IMR-90 (cell line): ENCODE results near the gene SNED1. TPM values are rescaled to one million over a fixed set of nuclear protein-coding genes. Genes with fewer than 3 reads are reported as not detected.

Experiments
- ATAC-seq: fragments of 200-7000 bp; cut with Tn5 transposase; 2 replicates; pipeline ENCODE4 v1.9.1; 2020; ENCODE audit warnings: low read depth, mild to moderate bottlenecking, moderate library complexity
- BruUV-seq: library from RNA; stranded (reverse); fragments of 400-500 nt; replicated peaks from 2 replicates; lab custom pipeline; 2021; lab: Mats Ljungman, UMichigan
- CTCF ChIA-PET: fragments of 300-600 bp; formaldehyde crosslinking; extraction: SDS; loops from one replicate; lab custom pipeline; 2021; ENCODE audit warnings: antibody characterized with exemption; lab: Yijun Ruan, JAX
- POLR2A ChIA-PET: fragments of 300-600 bp; sonication (Branson Sonifier 250); formaldehyde crosslinking; loops from one replicate; lab custom pipeline; 2022; ENCODE audit warnings: antibody characterized with exemption; ENCODE audit not compliant: unreplicated experiment; lab: Charles Lee
- DNase-seq: peaks from one replicate; pipeline ENCODE4 v3.0.0; 2013
- H2AFZ ChIP-seq: replicated peaks from 2 replicates; pipeline ENCODE3; 2013; ENCODE audit warnings: low read length, mild to moderate bottlenecking; ENCODE audit not compliant: poor library complexity
- H2AK5ac ChIP-seq: 2 replicates; pipeline ENCODE4 v1.6.1; 2013; ENCODE audit warnings: low read depth, low read length, inconsistent platforms
- H2AK9ac ChIP-seq: replicated peaks from 2 replicates; pipeline ENCODE3; 2013; ENCODE audit warnings: mild to moderate bottlenecking, low read depth, low read length, moderate library complexity; ENCODE audit not compliant: poor library complexity
- H2BK120ac ChIP-seq: 2 replicates; pipeline ENCODE4 v1.6.1; 2013; ENCODE audit warnings: low read depth, low read length, inconsistent platforms
- H2BK15ac ChIP-seq: 3 replicates; pipeline ENCODE4 v1.6.1; 2013; ENCODE audit warnings: low read depth, low read length, inconsistent platforms
- H2BK20ac ChIP-seq: 2 replicates; pipeline ENCODE4 v1.6.1; 2013; ENCODE audit warnings: low read depth, mild to moderate bottlenecking, inconsistent platforms, low read length, moderate library complexity
- H2BK5ac ChIP-seq: 2 replicates; pipeline ENCODE4 v1.6.1; 2013; ENCODE audit warnings: mild to moderate bottlenecking, low read depth, low read length, inconsistent platforms; ENCODE audit not compliant: poor library complexity, severe bottlenecking
- H3K14ac ChIP-seq: replicated peaks from 2 replicates; pipeline ENCODE4 v1.6.1; 2013; ENCODE audit warnings: low read depth, low read length, inconsistent platforms
- H3K18ac ChIP-seq: 2 replicates; pipeline ENCODE4 v1.6.1; 2013; ENCODE audit warnings: low read depth, low read length, control low read depth
- H3K23ac ChIP-seq: 2 replicates; pipeline ENCODE4 v1.6.1; 2013; ENCODE audit warnings: low read depth, low read length, inconsistent platforms
- H3K27ac ChIP-seq: 2 replicates; pipeline ENCODE4 v1.5.1; 2013; ENCODE audit warnings: mild to moderate bottlenecking, control low read depth, low read length; ENCODE audit not compliant: insufficient read depth
- H3K27me3 ChIP-seq: 2 replicates; pipeline ENCODE4 v1.6.1; 2013; ENCODE audit warnings: low read length; ENCODE audit not compliant: control insufficient read depth, insufficient read depth
- H3K36me3 ChIP-seq: 2 replicates; pipeline ENCODE4 v1.6.1; 2013; ENCODE audit warnings: low read length, mixed read lengths; ENCODE audit not compliant: control insufficient read depth, insufficient read depth
- H3K4ac ChIP-seq: 2 replicates; pipeline ENCODE4 v1.6.1; 2013; ENCODE audit warnings: low read depth, low read length, inconsistent platforms
- H3K4me1 ChIP-seq: 2 replicates; pipeline ENCODE4 v1.6.1; 2013; ENCODE audit warnings: low read length, mixed read lengths; ENCODE audit not compliant: control insufficient read depth, insufficient read depth
- H3K4me2 ChIP-seq: 2 replicates; pipeline ENCODE4 v1.6.1; 2013; ENCODE audit warnings: low read depth, mild to moderate bottlenecking, control low read depth, low read length, moderate library complexity
- H3K4me3 ChIP-seq: 2 replicates; pipeline ENCODE4 v1.5.1; 2013; ENCODE audit warnings: low read depth, mild to moderate bottlenecking, control low read depth, low read length, moderate library complexity; ENCODE audit not compliant: insufficient read depth
- H3K56ac ChIP-seq: 2 replicates; pipeline ENCODE4 v1.6.1; 2013; ENCODE audit warnings: low read length, inconsistent platforms; ENCODE audit not compliant: insufficient read depth; ENCODE audit errors: extremely low read depth
- H3K79me1 ChIP-seq, 2 experiments: 2 replicates each; pipeline ENCODE4 v1.6.1; 2013; ENCODE audit warnings: low read length in 2 of 2, inconsistent platforms in 1 of 2, low read depth in 1 of 2
- H3K9ac ChIP-seq: 2 replicates; pipeline ENCODE4 v1.6.1; 2013; ENCODE audit warnings: low read depth, low read length, control low read depth
- H3K9me1 ChIP-seq: 2 replicates; pipeline ENCODE4 v1.6.1; 2013; ENCODE audit warnings: low read length, inconsistent platforms; ENCODE audit not compliant: insufficient read depth
- H3K9me3 ChIP-seq: 2 replicates; pipeline ENCODE4 v1.6.1; 2013; ENCODE audit warnings: low read length; ENCODE audit not compliant: control insufficient read depth, insufficient read depth
- H4K20me1 ChIP-seq: 2 replicates; pipeline ENCODE4 v1.6.1; 2013; ENCODE audit warnings: low read length, inconsistent platforms; ENCODE audit not compliant: insufficient read depth
- H4K5ac ChIP-seq: 2 replicates; pipeline ENCODE4 v1.6.1; 2013; ENCODE audit warnings: mild to moderate bottlenecking, low read depth, low read length, control low read depth
- H4K8ac ChIP-seq, 2 experiments: 2 replicates each; pipeline ENCODE4 v1.6.1; 2013; ENCODE audit warnings: low read depth in 2 of 2, low read length in 2 of 2, control low read depth in 1 of 2, inconsistent platforms in 1 of 2
- H4K91ac ChIP-seq: 2 replicates; pipeline ENCODE4 v1.6.1; 2013; ENCODE audit warnings: low read depth, low read length, inconsistent platforms; ENCODE audit not compliant: insufficient read depth
- BHLHE40 ChIP-seq: fragments of 150-350 bp; IDR thresholded peaks from 2 replicates; pipeline ENCODE4 v1.6.1; 2016; ENCODE audit warnings: mild to moderate bottlenecking, low read depth, low read length
- CEBPB ChIP-seq: IDR thresholded peaks from 2 replicates; pipeline ENCODE4 v1.6.1; 2012; ENCODE audit warnings: low read depth, low read length, improper control_type of control experiment
- CHD1 ChIP-seq: IDR thresholded peaks from 2 replicates; pipeline ENCODE4 v1.6.1; 2012; ENCODE audit warnings: low read depth, low read length, improper control_type of control experiment
- CTCF ChIP-seq: conservative IDR thresholded peaks from 2 replicates; pipeline ENCODE4 v1.5.1; 2012; ENCODE audit warnings: mild to moderate bottlenecking, low read depth, low read length, improper control_type of control experiment
- ELK1 ChIP-seq: fragments of 150-350 bp; IDR thresholded peaks from 2 replicates; pipeline ENCODE4 v1.6.1; 2016; ENCODE audit warnings: low read depth, mild to moderate bottlenecking, low read length, moderate library complexity, borderline replicate concordance
- MAFK ChIP-seq: IDR thresholded peaks from 2 replicates; pipeline ENCODE4 v1.6.1; 2012; ENCODE audit warnings: low read depth, low read length, improper control_type of control experiment
- MAZ ChIP-seq: IDR thresholded peaks from 2 replicates; pipeline ENCODE4 v1.6.1; 2012; ENCODE audit warnings: low read depth, mild to moderate bottlenecking, low read length, improper control_type of control experiment, moderate library complexity, borderline replicate concordance
- MXI1 ChIP-seq: IDR thresholded peaks from 2 replicates; pipeline ENCODE4 v1.6.1; 2012; ENCODE audit warnings: low read depth, mild to moderate bottlenecking, low read length, moderate library complexity, borderline replicate concordance
- NFE2L2 ChIP-seq: fragments of 150-350 bp; IDR thresholded peaks from 2 replicates; pipeline ENCODE4 v1.6.1; 2016; ENCODE audit warnings: low read depth, mild to moderate bottlenecking, low read length
- POLR2A ChIP-seq: IDR thresholded peaks from 2 replicates; pipeline ENCODE4 v1.6.1; 2012; ENCODE audit warnings: mild to moderate bottlenecking, low read depth, low read length
- RCOR1 ChIP-seq: IDR thresholded peaks from 2 replicates; pipeline ENCODE4 v1.6.1; 2012; ENCODE audit warnings: mild to moderate bottlenecking, low read length, improper control_type of control experiment; ENCODE audit not compliant: insufficient replicate concordance
- RFX5 ChIP-seq: IDR thresholded peaks from 2 replicates; pipeline ENCODE4 v1.8.0; 2012; ENCODE audit warnings: low read depth, mild to moderate bottlenecking, low read length, moderate library complexity
- SMC3 ChIP-seq: fragments of 150-350 bp; IDR thresholded peaks from 2 replicates; pipeline ENCODE4 v1.6.1; 2016; ENCODE audit warnings: low read depth, mild to moderate bottlenecking, antibody characterized with exemption, low read length, moderate library complexity
- USF2 ChIP-seq: fragments of 150-350 bp; IDR thresholded peaks from 2 replicates; pipeline ENCODE4 v1.6.1; 2017; ENCODE audit warnings: mild to moderate bottlenecking, antibody characterized with exemption, low read length, low read depth
- WGBS, 2 experiments: methylation state at CpG; one replicate each; pipeline versions ENCODE4 v1.1.5 to v1.1.7; 2013; ENCODE audit warnings: missing lambda C conversion rate in 2 of 2; ENCODE audit not compliant: insufficient read length in 1 of 2; ENCODE audit errors: extremely low coverage in 2 of 2; 5-methylcytosine and 5-hydroxymethylcytosine counted together
- dilution Hi-C: fragments of 300-500 bp; cut with HindIII; formaldehyde crosslinking; loops from one replicate; pipeline ENCODE4 v1.14.3; 2018; ENCODE audit warnings: low sequenced_read_pairs; ENCODE audit not compliant: unreplicated experiment
- in situ Hi-C: fragments of 300-500 bp; cut with MboI; formaldehyde crosslinking; loops from 3 replicates; pipeline ENCODE4 v1.14.3; 2019; ENCODE audit warnings: low sequenced_read_pairs, inconsistent platforms, mixed read lengths
- intact Hi-C: fragments of 100-400 bp; cut with micrococcal nuclease; formaldehyde crosslinking; loops from 2 replicates; pipeline ENCODE4 v1.10.0; 2022
- polyA plus RNA-seq, 3 experiments: library from polyadenylated mRNA; depleted of rRNA; stranded (reverse); fragments of >200 nt; gene quantifications; 2 replicates each; pipeline ENCODE4 v1.2.3, GENCODE V29; 2012; ENCODE audit warnings: low replicate concordance in 1 of 3
- total RNA-seq: library from RNA; depleted of rRNA; stranded (reverse); fragments of >200 nt; gene quantifications from 2 replicates; pipeline ENCODE4 v1.2.3, GENCODE V29; 2012

SNED1 gene
- total and polyA plus RNA-seq, 2 of the 4 experiments (the other 2 are of a cell fraction), result 1.1 to 3.4 TPM

- Histone ChIP-seq H3K4me1 (peaks cover 26% of the 10 kb centered on the region; the same call in 1 of the 2 replicates), H2AK9ac (no peak overlapping the region), H3K9ac (no peak overlapping the region), H3K9me3 (no peaks in the 10 kb centered on the region), H2AK5ac (no peak overlapping the region), H3K79me1 (no peaks in the 10 kb centered on the region), H2BK5ac (no peak overlapping the region), H3K18ac (no peak overlapping the region), H4K20me1 (no peaks in the 10 kb centered on the region), H2BK15ac (no peak overlapping the region), H2BK20ac (no peak overlapping the region), H2BK120ac (no peak overlapping the region), H3K56ac (no peak overlapping the region), H3K27me3 (no peaks in the 10 kb centered on the region), H3K4ac (no peak overlapping the region), H3K14ac (no peak overlapping the region), H4K91ac (no peak overlapping the region), H3K36me3 (no peaks in the 10 kb centered on the region), H4K8ac (no peak overlapping the region), H3K27ac (no peak overlapping the region), H3K4me3 (no peak overlapping the region), H4K5ac (no peak overlapping the region), H2AFZ (no peak overlapping the region), H3K9me1 (peaks cover 10% of the 10 kb centered on the region), H3K23ac (no peak overlapping the region), H3K4me2 (no peak overlapping the region)
- CTCF ChIA-PET, result no interaction called here
- WGBS, 2 experiments, result 85% methylated on average over 13 of the region's 20 CpGs; no CpG with 5 or more reads in 1 of the 2 experiments
- intact Hi-C loops, result no loop called here
- ATAC-seq, result no peak
- dilution Hi-C loops, result no loop called here
- TF ChIP-seq MXI1 (no peak), MAFK (no peak), RFX5 (no peak), BHLHE40 (no peak), CEBPB (no peak), CTCF (no peak), NFE2L2 (no peak), MAZ (no peak), ELK1 (no peak), CHD1 (no peak), RCOR1 (no peak), USF2 (no peak), POLR2A (no peak), SMC3 (no peak)
- POLR2A ChIA-PET, result no interaction called here
- in situ Hi-C loops, result no loop called here
- BruUV-seq, result no TSS peak
- DNase-seq, result no peak
Observed at GRCh38 chr2:240963868-240964703, 34.3 kb upstream of the SNED1 start.
